GM21723 (cell line): ENCODE results near the gene PDZD2.
"Not testable (repeated sequence)": the region's sequence is repeated elsewhere in the genome, so short reads cannot be mapped to it uniquely, and the experiment has no call there.

Experiments used
- ATAC-seq: cut with Tn5 transposase; IDR thresholded peaks from one replicate; pipeline ENCODE4 v1.9.1; 2021; ENCODE audit warnings: mild to moderate bottlenecking, moderate library complexity; ENCODE audit not compliant: unreplicated experiment

The PDZD2 gene

GRCh38 chr5:31995714-31996113, 356.8 kb downstream of the PDZD2 start:
- ATAC-seq: no peak

DNA sequence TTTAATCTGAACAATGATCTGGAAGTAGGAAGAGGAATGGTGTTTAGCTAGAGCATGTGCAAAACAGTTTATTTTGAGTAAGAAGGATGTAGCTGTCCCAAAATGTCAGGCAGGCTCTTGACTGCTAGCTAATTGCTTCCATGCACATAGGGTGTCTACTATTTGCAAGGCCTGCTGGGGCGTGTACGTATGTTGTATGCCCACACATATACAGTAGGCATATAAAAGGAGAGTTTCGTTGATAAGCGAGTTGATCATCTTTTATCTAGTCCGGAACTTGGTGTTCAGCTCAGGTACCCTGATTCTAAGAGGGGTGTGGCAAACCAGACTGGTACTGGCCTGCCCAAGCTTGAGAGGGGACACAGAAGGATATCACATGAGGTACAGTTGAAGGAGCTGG, 358.0 kb downstream of the PDZD2 start:
- no peak for ATAC-seq

GRCh38 chr5:31999470-31999869, 360.5 kb downstream of the PDZD2 start:
- ATAC-seq: no peak

- ATAC-seq: no peak
Observed at GRCh38 chr5:32000731-32001130, 361.8 kb downstream of the PDZD2 start.

DNA sequence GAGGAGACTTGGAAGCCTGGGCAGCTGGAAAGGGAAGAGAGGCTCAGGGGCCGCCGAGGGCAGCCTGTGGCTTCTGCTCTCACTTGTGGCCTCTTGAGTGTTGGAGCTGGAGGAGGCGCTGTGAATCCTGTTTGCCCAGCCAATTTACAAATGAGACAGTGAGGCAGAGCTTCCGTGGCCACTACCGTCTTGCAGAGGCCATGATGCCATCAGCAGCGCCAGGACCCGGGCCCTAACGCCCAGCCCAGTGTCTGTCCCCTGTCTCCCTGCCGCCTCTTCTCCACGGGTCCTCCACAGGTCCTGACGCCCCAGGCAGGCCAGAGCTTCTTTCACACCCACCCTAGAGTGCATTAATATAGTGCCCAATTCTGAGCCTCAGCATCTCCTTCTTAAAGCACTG, 362.4 kb downstream of the PDZD2 start:
- no peak for ATAC-seq

DNA sequence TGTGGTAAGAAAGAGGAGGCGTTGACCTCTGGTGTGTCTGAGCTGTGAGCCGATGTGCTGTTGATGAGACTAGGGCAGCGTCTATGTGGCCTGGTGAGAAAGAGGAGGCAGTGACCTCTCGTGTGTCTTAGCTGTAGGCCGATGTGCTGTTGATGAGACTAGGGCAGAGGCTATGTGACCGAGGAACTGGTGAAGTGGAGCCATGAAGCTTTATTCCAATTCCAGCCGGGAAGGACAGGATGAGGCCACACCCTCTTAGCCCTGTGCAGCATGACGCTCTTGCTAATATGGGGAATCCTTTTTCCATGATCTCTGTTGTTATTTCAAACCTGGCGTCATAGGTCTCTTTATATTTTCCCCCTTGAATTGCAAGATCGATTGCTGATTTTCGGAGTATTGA, 362.8 kb downstream of the PDZD2 start:
- no peak for ATAC-seq

- ATAC-seq: no peak
Observed at GRCh38 chr5:32002755-32003154, 363.8 kb downstream of the PDZD2 start.

- no peak for ATAC-seq
Observed at GRCh38 chr5:32003981-32004380, 365.1 kb downstream of the PDZD2 start.

- peak; percentile 67 for ATAC-seq
Observed at GRCh38 chr5:32004404-32004803, 365.5 kb downstream of the PDZD2 start.

- ATAC-seq: no peak
Observed at GRCh38 chr5:32008746-32009145, 369.8 kb downstream of the PDZD2 start.

GRCh38 chr5:32013658-32014057, 374.7 kb downstream of the PDZD2 start:
- ATAC-seq: no peak

DNA sequence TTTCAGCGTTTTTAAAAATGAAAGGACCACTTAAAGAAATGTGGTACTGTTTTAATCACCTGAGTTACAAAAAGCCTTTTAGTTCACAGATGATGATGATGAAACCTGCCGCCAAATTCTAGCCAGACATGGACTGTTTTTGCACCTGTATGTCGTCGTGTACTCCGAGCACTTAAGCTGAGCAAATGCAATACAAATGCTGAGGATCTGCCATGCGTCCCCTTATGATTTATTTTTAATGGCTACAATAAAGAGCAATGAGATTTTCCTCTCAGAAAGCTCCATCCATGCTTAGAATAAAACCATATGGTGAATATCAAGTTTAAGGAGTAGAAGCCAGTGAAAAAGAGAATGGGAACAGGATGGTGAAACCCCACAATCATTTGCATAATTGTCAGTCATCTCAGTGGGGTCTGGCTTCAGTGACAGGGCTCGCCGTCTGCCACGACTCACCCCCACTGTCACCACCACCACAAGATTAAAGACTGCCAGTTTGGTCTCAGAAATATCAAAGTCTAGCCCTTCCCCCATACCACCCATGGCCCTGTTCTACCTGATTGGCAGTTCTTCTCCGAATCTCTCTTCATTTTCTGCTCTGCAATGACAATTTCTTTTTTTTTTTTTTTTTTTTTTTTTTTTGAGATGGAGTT, 375.3 kb downstream of the PDZD2 start:
- ATAC-seq: no peak

DNA sequence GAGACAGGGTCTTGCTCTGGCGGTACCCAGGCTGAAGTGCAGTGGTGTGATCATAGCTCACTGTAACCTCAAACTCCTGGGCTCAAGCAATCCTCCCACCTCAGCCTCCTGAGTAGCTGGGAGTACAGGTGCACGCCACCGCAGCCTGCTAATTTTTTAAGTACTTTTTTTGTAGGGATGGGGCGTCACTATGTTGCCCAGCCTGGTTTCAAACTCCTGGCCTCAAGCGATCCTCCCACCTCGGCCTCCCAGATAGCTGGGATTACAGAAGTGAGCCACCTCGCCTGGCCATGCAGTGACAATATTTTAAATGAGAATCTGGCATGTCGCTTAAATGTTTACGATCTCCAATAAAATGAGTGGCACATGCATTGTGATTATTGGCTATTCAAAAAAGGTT, 376.3 kb downstream of the PDZD2 start:
- not testable (repeated sequence) for ATAC-seq

- ATAC-seq: no peak
Observed at GRCh38 chr5:32017692-32018367, 378.9 kb downstream of the PDZD2 start.

- no peak for ATAC-seq
Observed at GRCh38 chr5:32018476-32019436, 379.8 kb downstream of the PDZD2 start.

GRCh38 chr5:32020271-32020670, 381.3 kb downstream of the PDZD2 start:
- peak; percentile 87 for ATAC-seq

DNA sequence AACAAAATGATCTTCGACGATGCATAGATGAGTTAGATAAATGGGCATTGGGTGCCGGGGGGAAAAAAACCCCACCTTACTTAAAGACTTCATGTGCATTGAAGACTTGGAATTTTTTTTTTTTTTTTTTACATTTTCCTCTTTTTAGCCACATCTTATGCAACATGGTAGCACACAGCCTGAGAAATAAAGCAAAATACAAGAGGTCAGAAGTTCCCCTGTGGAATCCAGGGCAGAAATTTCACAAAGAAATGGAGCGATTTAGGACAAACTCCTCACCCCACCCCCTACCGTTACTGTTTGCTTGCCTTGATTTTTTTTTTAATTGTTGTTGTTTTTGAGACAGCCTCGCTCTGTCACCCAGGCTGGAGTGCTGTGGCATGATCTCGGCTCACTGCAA, 382.0 kb downstream of the PDZD2 start:
- ATAC-seq: no peak

- ATAC-seq: no peak
Observed at GRCh38 chr5:32021771-32022170, 382.8 kb downstream of the PDZD2 start.

GRCh38 chr5:32022638-32023037, 383.7 kb downstream of the PDZD2 start:
- ATAC-seq: no peak

- no peak for ATAC-seq
Observed at GRCh38 chr5:32023816-32024215, 384.9 kb downstream of the PDZD2 start.

- no peak for ATAC-seq
Observed at GRCh38 chr5:32024751-32025150, 385.8 kb downstream of the PDZD2 start.
